ENCODE results near the gene KCNK17.

The KCNK17 gene

GRCh38 chr6:39335780-39336545, 21.7 kb upstream of the KCNK17 start:
- peak; percentile 3 for DNase-seq

- DNase-seq, result no peak
These were observed 19.6 kb upstream of the KCNK17 start for GRCh38 chr6:39333644-39334438.

- no peak for DNase-seq
These were observed 16.3 kb upstream of the KCNK17 start for GRCh38 chr6:39330476-39330875.

- DNase-seq, result no peak
These were observed 15.8 kb upstream of the KCNK17 start for GRCh38 chr6:39330057-39330456.

- DNase-seq, result no peak
These were observed 13.8 kb upstream of the KCNK17 start for GRCh38 chr6:39328066-39328465.

GRCh38 chr6:39327507-39327906, 13.3 kb upstream of the KCNK17 start:
- no peak for DNase-seq

- DNase-seq, result no peak
These were observed 8.2 kb upstream of the KCNK17 start, which contains the start of gene KCNK16 for GRCh38 chr6:39322306-39322850. Gene KCNK16, minus strand, starts transcription at chr6:39322702. Its CDS starts 162 bp downstream, at chr6:39322540.

GRCh38 chr6:39321761-39322160, 7.5 kb upstream of the KCNK17 start:
- DNase-seq, result no peak

GRCh38 chr6:39320363-39320984, 6.3 kb upstream of the KCNK17 start:
- DNase-seq, result no peak

GRCh38 chr6:39319621-39320362, 5.6 kb upstream of the KCNK17 start:
- no peak for DNase-seq

- DNase-seq, result no peak
These were observed 3.0 kb upstream of the KCNK17 start for GRCh38 chr6:39317256-39317655.

- no peak for DNase-seq
These were observed 520 bp downstream of the KCNK17 start for GRCh38 chr6:39313526-39314272.

GRCh38 chr6:39312912-39313525, 1.2 kb downstream of the KCNK17 start:
- DNase-seq, result no peak

- no peak for DNase-seq
These were observed 3.7 kb downstream of the KCNK17 start for GRCh38 chr6:39310542-39310941.

GRCh38 chr6:39309942-39310531, 4.2 kb downstream of the KCNK17 start:
- peak; percentile 70 for DNase-seq

GRCh38 chr6:39307462-39307861, 6.8 kb downstream of the KCNK17 start:
- DNase-seq, result no peak

GRCh38 chr6:39304951-39305350, 9.3 kb downstream of the KCNK17 start:
- no peak for DNase-seq

GRCh38 chr6:39303425-39304153, 10.6 kb downstream of the KCNK17 start:
- no peak for DNase-seq

GRCh38 chr6:39302669-39303424, 11.4 kb downstream of the KCNK17 start:
- DNase-seq, result peak; percentile 78

Data from midbrain (tissue), 1 donor.